Endothelial cell of umbilical vein (primary cell): Measurements from ENCODE around the gene GPRIN2. TPM values are rescaled to one million over a fixed set of nuclear protein-coding genes. Genes with fewer than 3 reads are reported as not detected.
A peak's percentile ranks its signal among the peaks of the same experiment; 100 is the strongest.
"Not testable (repeated sequence)": the region's sequence is repeated elsewhere in the genome, so short reads cannot be mapped to it uniquely, and the experiment has no call there.

ENCODE experiments used
- BruUV-seq: library from RNA; stranded (reverse); fragments of 400-500 nt; replicated peaks from 2 replicates; lab custom pipeline; 2021; lab: Mats Ljungman, UMichigan
- CTCF ChIA-PET: fragments of 300-600, 350-600 bp; sonication (Branson Sonifier 250); formaldehyde crosslinking; loops from one replicate; lab custom pipeline; 2021; ENCODE audit warnings: antibody characterized with exemption, inconsistent platforms; lab: Charles Lee
- POLR2A ChIA-PET: fragments of 300-600, 350-600 bp; sonication (Branson Sonifier 250); formaldehyde crosslinking; loops from one replicate; lab custom pipeline; 2021; ENCODE audit warnings: antibody characterized with exemption, inconsistent platforms; lab: Charles Lee
- DNase-seq: peaks from one replicate; pipeline ENCODE4 v3.0.0-alpha.2; 2011; ENCODE audit warnings: low read depth, low spot score
- FAIRE-seq: peaks from 2 replicates; lab custom pipeline; 2011; peaks lifted over from hg19 to GRCh38; lab: Jason Lieb, UNC
- H2AFZ ChIP-seq: 2 replicates; pipeline ENCODE4 v1.6.0; 2012; ENCODE audit warnings: low read depth, low read length, control low read depth, inconsistent platforms
- H3K27ac ChIP-seq: 2 replicates; pipeline ENCODE4 v1.5.1; 2011; ENCODE audit warnings: low read depth, mild to moderate bottlenecking, control low read depth, low read length, moderate library complexity; ENCODE audit not compliant: insufficient read depth
- H3K27me3 ChIP-seq, 2 experiments: 2 replicates each; pipeline versions ENCODE4 v1.6.0 to v1.6.1; 2011; ENCODE audit warnings: low read length in 2 of 2, mixed read lengths in 1 of 2; ENCODE audit not compliant: control insufficient read depth in 2 of 2, insufficient read depth in 2 of 2
- H3K36me3 ChIP-seq, 2 experiments: 2 replicates in 1 of 2; 3 replicates in 1 of 2; pipeline ENCODE4 v1.5.1; 2011; ENCODE audit warnings: low read length in 2 of 2, mild to moderate bottlenecking in 1 of 2, moderate library complexity in 1 of 2; ENCODE audit not compliant: control insufficient read depth in 2 of 2, insufficient read depth in 2 of 2; ENCODE audit errors: extremely low read depth in 1 of 2
- H3K4me1 ChIP-seq: 3 replicates; pipeline ENCODE4 v1.5.1; 2011; ENCODE audit warnings: mild to moderate bottlenecking, low read length; ENCODE audit not compliant: control insufficient read depth, insufficient read depth; ENCODE audit errors: extremely low read depth
- H3K4me2 ChIP-seq: 2 replicates; pipeline ENCODE4 v1.6.1; 2011; ENCODE audit warnings: low read length, control low read depth, mixed read lengths; ENCODE audit not compliant: insufficient read depth
- H3K4me3 ChIP-seq, 3 experiments: fragments of 200-600 bp in 1 of 3; sonication (generic), shearing (Covaris generic) in 1 of 3; replicated peaks in 1 of 3; 2 replicates each; pipeline ENCODE4 v1.5.1; 2011 to 2016; ENCODE audit warnings: control low read depth in 3 of 3, low read length in 3 of 3, mild to moderate bottlenecking in 2 of 3, inconsistent platforms in 1 of 3, low read depth in 1 of 3, moderate library complexity in 1 of 3; ENCODE audit not compliant: insufficient read depth in 1 of 3
- H3K79me2 ChIP-seq: 2 replicates; pipeline ENCODE4 v1.6.0; 2012; ENCODE audit warnings: low read length, inconsistent platforms; ENCODE audit not compliant: control insufficient read depth, insufficient read depth
- H3K9ac ChIP-seq: replicated peaks from 2 replicates; pipeline ENCODE3; 2011; ENCODE audit warnings: low read length, control low read depth; ENCODE audit not compliant: insufficient read depth; ENCODE audit errors: extremely low read depth
- H3K9me1 ChIP-seq: replicated peaks from 3 replicates; pipeline ENCODE4 v1.6.0; 2011; ENCODE audit warnings: mild to moderate bottlenecking, low read length; ENCODE audit not compliant: control insufficient read depth, insufficient read depth; ENCODE audit errors: extremely low read depth
- H3K9me3 ChIP-seq: replicated peaks from 2 replicates; pipeline ENCODE4 v1.5.1; 2012; ENCODE audit warnings: low read length, inconsistent platforms; ENCODE audit not compliant: control insufficient read depth, insufficient read depth
- H4K20me1 ChIP-seq: replicated peaks from 2 replicates; pipeline ENCODE3; 2011; ENCODE audit warnings: mild to moderate bottlenecking, low read length; ENCODE audit not compliant: control insufficient read depth, insufficient read depth; ENCODE audit errors: extremely low read depth
- dilution Hi-C: fragments of 300-500 bp; cut with MboI; formaldehyde crosslinking; loops from one replicate; pipeline ENCODE4 v1.15.0; 2019; ENCODE audit warnings: low sequenced_read_pairs; ENCODE audit not compliant: extremely low pct_ligation_motif_present
- intact Hi-C: fragments of 100-400 bp; cut with micrococcal nuclease; formaldehyde crosslinking; loops from one replicate; pipeline ENCODE4 v1.10.0; 2022
- polyA plus RNA-seq, 4 experiments: library from polyadenylated mRNA; depleted of rRNA in 3 of 4; stranded (reverse) in 3 of 4; unstranded in 1 of 4; fragments of >200 nt; gene quantifications; 2 replicates each; pipeline versions ENCODE4 v1.2.1 to v1.2.3, GENCODE V29; 2011 to 2012; ENCODE audit warnings: missing spikeins in 1 of 4
- total RNA-seq: library from RNA; stranded (reverse); gene quantifications from 2 replicates; pipeline ENCODE4 v1.2.3, GENCODE V29; 2021

The GPRIN2 gene
- total and polyA plus RNA-seq, 2 donors (not counting 3 experiments of a cell fraction or from before 2014, with no cell fraction given): not detected

DNA sequence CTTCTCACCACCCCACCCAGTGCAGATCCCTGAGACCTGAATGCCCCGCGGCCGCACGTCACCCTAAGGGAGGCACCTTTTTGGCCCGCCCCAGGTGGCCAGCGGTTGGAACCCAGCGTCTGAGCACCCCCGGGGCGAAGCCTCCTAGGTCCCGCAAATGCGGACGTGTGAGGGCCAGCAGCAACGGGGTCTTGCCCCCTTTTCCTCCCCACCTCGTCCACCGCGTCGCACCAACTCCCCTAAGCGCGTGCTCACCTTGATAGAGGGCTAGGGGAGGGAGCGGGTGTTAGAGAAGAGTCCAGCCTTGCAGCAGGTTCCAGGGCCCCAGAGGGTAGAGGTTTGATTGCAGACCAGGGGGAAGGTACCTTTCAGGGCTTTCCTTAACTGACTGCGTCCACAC is 22.9 kb upstream of the GPRIN2 start:
- H3K9me3 ChIP-seq, H3K4me3 ChIP-seq, H3K9me1 ChIP-seq, H3K36me3 ChIP-seq, DNase-seq, BruUV-seq, H3K4me2 ChIP-seq, H3K9ac ChIP-seq, dilution Hi-C loops, H2AFZ ChIP-seq, intact Hi-C loops, H4K20me1 ChIP-seq, H3K4me1 ChIP-seq, H3K27ac ChIP-seq, H3K27me3 ChIP-seq, POLR2A ChIA-PET, FAIRE-seq, CTCF ChIA-PET, H3K79me2 ChIP-seq: not testable (repeated sequence)

DNA sequence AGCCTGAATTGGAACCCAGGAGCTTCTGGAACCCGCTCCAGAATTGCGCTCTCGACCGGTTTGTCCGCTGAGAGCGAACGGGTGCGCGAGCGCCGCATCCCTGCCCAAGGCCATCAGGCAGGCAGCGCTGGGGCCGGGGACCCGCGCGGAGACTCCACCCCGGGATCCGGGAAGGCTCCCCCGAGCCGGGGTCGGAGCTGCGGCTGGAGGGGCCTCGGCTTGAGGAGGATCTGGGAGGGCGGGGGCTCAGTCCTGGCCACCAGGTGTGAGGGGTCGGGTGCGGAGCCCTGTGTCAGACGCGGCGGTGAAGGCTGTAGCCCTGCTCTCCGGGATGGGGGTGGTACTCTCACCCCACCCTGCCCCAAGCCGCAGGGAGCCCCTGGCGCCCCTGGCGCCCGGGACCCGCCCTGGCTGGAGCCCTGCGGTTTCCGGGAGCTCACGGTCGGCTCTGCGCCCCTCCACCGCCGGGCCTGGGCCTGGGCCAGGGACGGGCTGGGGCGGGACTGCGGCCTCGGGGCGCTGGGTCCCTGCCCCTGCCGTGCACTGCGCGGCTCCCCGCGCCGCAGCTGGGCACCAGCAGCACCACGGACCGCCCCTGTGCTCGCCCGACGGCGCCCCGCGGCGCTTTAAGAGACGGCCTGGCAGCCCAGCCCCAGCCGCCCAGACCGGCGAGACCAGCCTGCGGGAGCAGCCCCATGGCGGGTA is 22.2 kb upstream of the GPRIN2 start, which contains the start of gene SYT15:
Gene SYT15, plus strand, starts transcription at position 655 of the 705 bp plus-strand sequence. Its CDS starts 41 bp downstream, at position 696.
- H3K9ac ChIP-seq, FAIRE-seq, H3K27me3 ChIP-seq, H3K4me1 ChIP-seq, H3K9me3 ChIP-seq, dilution Hi-C loops, H3K79me2 ChIP-seq, H3K4me2 ChIP-seq, H2AFZ ChIP-seq, intact Hi-C loops, BruUV-seq, H3K36me3 ChIP-seq, H4K20me1 ChIP-seq, H3K27ac ChIP-seq, CTCF ChIA-PET, POLR2A ChIA-PET, DNase-seq, H3K9me1 ChIP-seq: not testable (repeated sequence)
- peak within 1 kb of the TSS in 1 of 3 experiments; percentile 5 for H3K4me3 ChIP-seq

DNA sequence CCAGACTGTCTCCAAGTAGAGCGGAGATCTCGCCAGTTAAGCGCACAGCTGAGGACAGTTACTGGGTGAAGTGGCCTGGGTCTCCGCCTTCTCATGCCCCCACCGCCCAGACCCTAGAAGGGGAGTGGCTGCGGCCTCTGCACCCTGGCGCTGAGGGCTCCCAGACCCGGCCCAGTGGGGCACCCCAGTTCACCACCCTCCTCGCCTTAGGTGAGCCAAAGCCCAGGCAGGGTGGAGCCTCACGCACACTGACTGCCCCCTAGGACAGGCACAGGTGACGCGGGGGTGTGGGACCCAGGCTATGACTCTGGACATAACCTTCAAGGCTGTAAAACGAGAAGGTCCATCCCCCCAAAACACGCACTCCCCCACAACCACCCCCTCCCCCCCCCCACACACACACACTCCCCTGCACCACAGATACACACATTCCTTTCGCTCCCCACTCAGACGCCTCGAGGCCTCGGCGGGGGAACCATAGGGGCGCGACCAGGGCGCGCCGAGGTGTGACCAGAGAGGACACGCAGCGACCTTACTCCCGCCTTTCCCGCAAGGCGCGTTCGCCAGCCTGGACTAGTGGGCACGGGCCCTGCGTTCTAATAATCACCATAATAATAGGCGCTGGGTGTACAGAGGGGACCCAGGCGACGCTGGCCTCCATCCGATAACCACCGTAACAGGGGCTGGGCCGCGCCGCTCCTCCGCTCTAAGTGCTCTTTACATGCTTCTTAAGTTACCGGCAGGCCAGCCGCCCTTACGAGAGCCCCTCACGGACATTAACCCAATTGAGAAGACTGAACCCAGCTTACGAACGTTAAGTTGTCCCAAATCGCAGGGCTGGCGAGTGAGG is 21.4 kb upstream of the GPRIN2 start:
- POLR2A ChIA-PET, H4K20me1 ChIP-seq, H3K4me1 ChIP-seq, H2AFZ ChIP-seq, H3K9ac ChIP-seq, CTCF ChIA-PET, BruUV-seq, H3K27me3 ChIP-seq, H3K4me2 ChIP-seq, H3K27ac ChIP-seq, intact Hi-C loops, H3K36me3 ChIP-seq, H3K4me3 ChIP-seq, H3K9me3 ChIP-seq, H3K9me1 ChIP-seq, DNase-seq, H3K79me2 ChIP-seq, dilution Hi-C loops: not testable (repeated sequence)
- FAIRE-seq: peak; percentile 46

DNA sequence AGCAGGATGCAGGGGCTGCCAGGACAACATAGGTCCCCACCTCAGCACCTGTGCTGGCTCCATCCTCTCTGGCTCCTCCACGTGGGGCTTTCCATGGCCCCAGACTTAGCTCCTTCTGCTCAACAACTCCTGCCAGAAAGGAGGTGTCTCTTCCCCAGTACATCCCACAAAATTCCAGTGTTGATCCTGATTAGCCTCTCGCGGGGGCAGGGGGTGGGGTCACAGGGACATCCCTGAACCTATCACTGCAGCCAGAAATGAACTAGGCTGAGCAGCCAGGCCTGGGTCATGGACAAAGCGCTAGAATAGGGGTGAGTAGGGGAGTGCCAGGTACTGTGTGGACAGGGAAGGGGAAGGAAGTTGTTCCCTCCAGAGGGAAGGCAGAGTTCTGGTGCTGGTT is 17.4 kb upstream of the GPRIN2 start:
- H2AFZ ChIP-seq, H3K4me3 ChIP-seq, H3K36me3 ChIP-seq, H3K9me3 ChIP-seq, DNase-seq, FAIRE-seq, H4K20me1 ChIP-seq, H3K4me1 ChIP-seq, H3K9me1 ChIP-seq, H3K4me2 ChIP-seq, intact Hi-C loops, H3K27me3 ChIP-seq, CTCF ChIA-PET, POLR2A ChIA-PET, dilution Hi-C loops, BruUV-seq, H3K9ac ChIP-seq, H3K79me2 ChIP-seq, H3K27ac ChIP-seq: not testable (repeated sequence)
